Glomerular visceral epithelial cell (primary cell): ENCODE results near the gene RRP15.
A peak's percentile ranks its signal among the peaks of the same experiment; 100 is the strongest.
"Not testable (repeated sequence)": the region's sequence is repeated elsewhere in the genome, so short reads cannot be mapped to it uniquely, and the experiment has no call there.

Source experiments
- DNase-seq: peaks from one replicate; pipeline ENCODE4 v3.0.0-alpha.2; 2016; ENCODE audit errors: extremely low spot score

The RRP15 gene

DNA sequence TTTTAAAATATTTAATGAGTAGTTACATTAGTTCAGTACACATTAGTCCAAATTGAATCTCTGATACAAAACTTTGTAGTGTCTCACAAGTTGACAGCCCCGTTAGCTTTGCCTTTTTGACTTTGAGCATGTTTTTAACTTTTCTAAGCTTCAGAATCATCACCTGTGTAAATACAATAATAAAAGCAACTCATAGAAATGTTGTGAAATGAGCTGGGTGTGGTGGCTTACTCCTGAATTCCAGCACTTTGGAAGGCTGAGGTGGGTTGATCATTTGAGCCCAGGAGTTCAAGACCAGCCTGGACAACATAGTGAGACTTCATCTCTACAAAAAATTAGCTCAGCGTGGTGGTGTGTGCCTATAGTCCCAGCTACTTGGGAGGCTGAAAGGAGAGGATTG lies 11.1 kb downstream of the RRP15 start:
- no peak for DNase-seq

DNA sequence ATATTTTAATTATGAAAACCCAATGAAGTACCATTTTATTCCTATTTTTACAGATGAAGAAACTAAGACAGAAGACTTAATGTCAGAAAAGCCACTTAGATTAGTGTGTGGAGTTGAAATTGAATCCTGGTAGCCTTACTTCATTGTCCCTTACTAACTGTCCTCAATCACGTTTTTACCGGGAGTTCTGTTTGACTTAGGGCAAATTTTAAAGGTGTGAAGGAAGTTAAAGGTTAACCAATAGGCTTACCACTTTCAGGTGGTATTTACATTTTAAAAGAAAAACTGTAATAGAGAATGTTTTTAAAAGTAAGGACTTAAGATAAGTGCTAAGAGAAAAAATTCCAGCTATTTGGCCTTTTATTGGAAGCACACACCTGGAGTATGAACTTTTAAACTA lies 12.4 kb downstream of the RRP15 start:
- DNase-seq: no peak

DNA sequence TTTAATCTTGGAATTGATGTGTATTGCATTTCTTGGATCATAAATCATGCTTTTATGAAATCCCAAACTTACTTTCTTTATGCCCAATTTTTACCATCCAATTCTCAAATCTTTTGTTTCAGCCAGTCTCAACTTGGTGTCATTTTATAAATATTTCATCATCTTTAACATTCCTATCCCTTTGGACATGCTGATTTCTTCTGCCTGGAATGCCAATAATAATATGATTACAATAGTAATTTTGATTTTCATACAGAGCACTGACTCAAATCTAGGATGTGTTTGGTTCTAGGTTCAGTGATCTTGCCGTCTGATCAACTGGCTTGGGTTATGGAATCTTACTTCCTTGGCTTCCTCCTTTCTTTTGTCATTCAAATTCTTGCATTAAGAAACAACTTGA lies 12.8 kb downstream of the RRP15 start:
- no peak for DNase-seq

DNA sequence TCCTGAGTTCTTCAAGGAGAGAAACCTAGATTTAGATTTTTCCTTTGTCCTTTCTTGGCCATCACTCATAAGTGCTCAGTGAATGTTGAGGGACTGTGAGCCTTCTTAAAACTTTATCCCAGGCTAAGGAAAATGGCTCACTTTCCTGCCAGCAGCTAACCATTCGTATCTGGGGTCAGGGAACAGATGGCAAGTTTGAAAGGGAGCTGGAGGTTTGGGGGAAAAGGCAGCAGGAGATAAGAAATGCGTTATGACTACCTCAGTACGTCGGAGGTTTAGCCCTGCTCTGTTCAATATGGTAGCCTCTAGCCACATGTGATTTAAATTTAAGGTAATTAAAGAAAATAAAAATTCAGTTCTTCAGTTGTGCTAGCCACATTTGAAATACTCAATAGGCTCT lies 13.3 kb downstream of the RRP15 start:
- DNase-seq: no peak

DNA sequence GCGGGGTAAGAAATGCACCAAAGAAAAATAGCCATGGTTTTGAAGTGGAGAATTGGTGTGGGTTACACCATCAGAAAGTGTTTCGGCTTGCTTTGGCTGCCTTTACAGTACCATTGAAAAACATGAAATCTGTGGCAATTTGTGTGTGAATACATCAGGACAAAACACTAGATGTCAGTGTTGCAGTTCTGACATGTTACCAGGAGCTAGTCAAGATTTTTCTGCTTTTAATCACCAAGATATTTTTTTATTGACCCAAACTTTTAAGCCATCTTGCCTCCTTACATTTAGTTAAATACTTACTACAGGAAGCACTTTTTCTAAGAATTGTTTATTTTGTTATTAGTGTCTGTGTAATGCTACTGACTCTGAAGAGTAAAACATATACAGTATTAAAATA lies 14.3 kb downstream of the RRP15 start:
- DNase-seq: peak; percentile 37

DNA sequence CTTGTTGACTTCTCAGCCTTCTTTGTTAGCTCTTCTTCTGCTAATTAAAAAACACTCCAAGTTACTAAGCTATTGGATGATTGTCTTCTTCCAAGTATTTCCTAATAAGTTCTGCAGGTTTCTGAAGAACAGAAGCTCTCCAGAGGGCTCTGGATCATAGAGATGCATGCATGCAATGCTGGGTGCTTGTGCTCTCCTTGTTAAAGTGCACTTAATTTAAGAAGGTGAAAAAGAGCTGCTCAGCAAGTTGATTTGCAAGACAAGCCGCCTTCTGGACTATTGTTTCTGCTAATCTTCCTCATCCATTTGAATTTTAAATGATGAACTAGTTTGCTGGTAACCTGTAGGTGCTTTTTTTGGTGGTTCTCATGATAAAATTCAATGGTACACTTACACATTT lies 16.1 kb downstream of the RRP15 start:
- DNase-seq: no peak

DNA sequence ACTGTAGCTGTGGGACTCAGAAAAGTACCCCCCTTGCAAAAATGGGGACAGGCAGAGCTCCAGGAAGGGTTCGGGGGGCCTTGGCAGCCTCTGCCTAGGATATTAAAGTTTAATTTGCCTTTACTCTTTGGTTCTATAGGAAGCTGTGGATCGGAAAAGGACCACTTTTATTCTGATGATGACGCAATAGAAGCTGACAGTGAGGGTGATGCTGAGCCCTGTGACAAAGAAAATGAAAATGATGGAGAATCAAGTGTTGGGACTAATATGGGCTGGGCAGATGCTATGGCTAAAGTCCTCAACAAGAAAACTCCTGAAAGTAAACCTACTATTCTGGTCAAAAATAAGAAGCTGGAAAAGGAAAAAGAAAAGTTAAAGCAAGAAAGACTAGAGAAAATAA lies 17.1 kb downstream of the RRP15 start:
- no peak for DNase-seq

DNA sequence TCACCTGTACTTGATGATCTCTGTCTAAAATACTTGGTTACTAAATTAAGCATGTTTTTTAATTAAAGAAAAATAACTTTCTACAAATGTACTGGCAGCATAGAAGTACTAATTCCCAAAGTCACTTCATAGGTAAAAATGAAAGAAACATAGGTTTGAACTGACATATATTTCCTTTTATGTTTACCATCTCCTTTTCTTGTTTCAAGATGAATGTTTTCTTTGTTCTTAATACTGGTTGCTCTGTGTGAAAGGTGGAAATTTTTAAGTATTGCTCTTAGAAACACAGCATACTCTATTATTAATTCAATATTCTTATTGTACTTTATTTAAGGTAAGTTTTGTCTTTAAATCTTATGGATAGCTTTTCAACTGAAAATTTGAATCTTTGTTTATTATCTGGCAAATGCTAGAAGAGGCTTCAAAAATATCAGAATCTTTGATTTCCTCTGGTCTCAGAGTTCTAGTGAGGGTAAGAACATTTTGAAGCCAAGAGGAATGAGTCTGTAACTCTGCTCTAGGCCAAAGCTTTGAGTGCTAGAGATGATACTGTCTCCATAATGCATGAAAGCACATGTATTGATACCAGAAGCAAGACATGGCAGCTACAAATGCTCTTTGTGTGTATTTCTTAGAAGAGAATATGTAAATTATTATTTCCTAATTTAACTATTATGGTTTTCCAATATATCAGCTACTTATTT lies 18.2 kb downstream of the RRP15 start:
- DNase-seq: no peak

DNA sequence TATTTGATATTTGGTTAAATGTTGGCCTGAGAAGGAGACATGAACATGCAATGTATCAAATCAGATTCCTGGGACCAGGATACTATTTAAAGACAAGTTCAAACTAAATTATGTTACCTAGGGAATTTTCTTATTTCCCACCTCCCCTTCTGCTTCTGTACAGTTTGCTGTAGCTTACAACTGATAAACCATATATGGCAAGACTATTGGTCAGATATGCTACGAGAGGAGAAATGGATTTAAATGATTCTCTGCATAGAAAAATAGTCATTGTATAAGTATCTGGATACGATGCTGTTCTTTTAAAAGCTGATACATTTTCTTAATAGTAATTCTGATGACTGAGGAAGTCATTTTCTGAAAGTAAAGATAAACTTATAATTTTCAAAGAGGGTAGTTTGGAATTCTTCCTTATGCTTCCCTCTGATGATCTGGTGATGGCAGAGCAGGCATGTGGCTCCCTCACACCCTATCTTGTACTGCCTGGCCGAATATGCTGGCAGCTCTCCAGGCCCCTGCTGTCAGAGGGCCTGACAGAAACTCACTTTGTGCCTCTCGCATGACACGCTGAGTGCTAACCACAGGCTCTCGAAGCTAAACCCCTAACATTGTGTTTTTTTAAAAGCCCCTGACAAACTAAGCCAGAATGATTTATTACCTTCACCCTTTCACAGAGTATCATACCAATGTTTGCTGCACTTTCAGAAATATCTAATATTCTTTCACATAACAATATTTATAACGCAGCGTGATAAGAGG lies 19.4 kb downstream of the RRP15 start:
- peak; percentile 74 for DNase-seq

DNA sequence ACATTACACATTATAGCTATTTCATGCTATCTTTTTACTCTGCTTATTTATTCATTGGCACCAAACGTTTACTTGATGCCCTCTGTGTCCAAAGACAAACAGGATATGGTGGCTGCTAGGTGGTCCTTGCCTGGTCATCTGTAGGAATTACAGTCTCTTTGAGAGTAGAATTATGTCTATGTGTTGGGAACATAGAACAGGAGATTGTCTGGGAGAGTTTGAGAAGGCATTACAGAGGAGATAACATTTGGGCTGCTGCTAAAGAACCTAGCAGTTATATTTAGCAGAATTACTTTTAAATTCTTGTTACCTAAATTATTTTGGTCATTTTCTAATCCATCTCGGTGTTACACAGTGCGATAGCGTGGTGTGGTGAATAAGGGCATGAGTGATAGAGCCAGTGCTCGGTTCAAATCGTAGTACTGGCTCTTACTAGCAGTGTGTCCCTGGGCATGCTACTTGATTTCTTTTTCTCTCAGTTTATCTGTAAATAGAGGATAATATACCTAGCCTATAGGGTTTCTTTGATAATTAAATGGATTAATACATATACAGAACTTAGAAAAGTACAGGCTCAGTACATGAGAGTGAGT lies 20.5 kb downstream of the RRP15 start:
- DNase-seq: no peak

DNA sequence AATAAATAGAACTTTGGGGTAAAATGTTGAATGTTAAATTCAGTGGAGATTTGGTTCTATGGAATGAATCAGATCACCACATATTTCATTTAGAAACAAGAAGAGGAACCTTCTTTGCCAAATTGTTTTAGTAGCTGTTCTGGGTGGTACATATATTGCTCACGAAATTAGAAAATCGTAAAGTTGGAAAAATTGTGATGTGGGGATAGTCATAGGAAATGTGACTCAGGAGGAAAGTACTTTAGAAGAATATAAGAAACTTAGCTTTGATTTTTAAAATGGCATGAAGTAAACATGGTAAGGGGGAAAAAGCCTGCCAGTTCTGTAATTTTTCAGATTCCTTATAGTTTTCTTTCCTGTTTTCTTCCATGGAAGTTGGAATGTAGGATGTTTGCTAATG lies 27.4 kb downstream of the RRP15 start:
- DNase-seq: no peak

DNA sequence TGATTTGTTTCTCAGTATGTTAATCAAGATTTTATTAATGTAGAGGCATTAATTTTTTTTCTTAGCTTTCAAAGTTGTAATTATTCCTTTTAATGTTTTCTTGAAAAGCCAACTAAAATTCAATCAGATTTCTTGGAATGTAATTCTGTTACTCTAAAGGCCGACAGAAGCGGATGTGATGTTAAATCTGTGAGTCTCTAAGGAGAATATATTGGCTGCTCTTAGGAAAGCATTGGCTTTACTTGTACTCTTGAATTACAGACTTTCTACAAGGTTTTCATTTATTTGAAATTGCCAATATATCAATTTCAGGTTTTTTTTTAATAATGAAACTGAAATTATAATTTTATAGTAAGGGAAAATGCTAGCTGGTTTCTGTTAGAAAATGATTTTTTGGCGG lies 29.2 kb downstream of the RRP15 start:
- no peak for DNase-seq

DNA sequence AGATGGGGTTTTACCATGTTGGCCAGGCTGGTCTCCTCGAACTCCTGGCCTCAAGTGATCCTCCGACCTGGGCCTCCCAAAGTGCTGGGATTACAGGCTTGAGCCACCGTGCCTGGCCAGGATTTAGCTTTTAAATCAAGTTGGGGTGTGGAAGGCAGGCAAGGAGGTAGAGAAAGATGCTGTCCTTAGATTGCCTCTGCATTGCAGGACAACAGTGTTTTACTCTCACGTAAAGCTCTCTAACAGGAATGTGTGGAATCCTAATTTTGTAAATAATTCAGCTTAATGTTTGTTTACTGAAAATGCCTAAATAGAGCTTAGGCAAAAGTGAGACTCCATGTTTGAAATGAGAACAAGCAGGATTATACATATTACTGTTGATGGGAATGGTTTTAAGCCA lies 30.5 kb downstream of the RRP15 start:
- DNase-seq: no peak

DNA sequence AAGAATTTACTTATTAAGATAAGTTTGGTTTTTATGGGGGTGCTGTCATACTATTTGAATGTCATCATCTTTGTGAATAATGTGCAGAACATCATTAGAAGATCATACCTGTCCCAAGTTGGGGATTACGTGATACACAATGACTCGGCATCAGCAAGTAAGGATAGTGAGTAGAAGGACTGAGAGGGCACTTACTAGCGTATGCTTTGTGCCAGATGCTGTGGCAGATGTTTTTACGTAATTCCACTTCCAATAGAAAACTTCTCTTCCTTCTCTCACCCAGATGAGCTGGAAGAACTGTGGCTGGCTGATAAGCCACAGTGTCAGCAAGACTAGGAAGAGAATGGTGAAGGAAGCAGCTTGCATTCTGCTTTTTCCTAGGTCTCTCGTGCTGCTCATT lies 32.0 kb downstream of the RRP15 start:
- DNase-seq: no peak

DNA sequence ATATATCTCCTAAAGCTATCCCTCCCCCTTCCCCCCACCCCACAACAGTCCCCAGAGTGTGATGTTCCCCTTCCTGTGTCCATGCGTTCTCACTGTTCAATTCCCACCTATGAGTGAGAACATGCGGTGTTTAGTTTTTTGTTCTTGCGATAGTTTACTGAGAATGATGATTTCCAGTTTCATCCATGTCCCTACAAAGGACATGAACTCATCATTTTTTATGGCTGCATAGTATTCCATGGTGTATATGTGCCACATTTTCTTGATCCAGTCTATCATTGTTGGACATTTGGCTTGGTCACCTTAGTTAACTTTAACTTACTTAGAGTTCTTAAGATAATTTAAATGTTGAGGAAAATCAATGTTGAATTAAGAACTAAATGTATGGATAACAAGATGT lies 35.1 kb downstream of the RRP15 start:
- not testable (repeated sequence) for DNase-seq

DNA sequence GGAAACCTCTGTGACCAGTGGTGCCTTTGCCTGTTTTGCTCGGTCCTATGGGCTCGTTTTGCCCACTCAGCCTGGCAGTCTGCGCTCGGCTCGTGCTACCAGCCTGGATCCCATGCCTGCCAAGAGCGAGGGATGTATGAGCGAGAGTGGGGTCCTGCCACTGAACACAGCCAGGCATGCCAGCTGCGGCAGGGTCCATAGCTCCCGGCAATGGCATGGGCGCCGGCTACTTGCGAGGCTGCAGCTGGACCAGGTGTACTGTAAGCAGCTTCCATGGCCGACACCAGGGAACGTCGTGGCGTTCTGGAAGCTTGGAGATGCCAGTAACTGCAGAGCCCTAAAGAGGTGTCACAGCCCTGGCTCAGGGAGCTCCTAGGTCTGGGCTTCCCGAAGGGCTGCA lies 37.7 kb downstream of the RRP15 start:
- no peak for DNase-seq

DNA sequence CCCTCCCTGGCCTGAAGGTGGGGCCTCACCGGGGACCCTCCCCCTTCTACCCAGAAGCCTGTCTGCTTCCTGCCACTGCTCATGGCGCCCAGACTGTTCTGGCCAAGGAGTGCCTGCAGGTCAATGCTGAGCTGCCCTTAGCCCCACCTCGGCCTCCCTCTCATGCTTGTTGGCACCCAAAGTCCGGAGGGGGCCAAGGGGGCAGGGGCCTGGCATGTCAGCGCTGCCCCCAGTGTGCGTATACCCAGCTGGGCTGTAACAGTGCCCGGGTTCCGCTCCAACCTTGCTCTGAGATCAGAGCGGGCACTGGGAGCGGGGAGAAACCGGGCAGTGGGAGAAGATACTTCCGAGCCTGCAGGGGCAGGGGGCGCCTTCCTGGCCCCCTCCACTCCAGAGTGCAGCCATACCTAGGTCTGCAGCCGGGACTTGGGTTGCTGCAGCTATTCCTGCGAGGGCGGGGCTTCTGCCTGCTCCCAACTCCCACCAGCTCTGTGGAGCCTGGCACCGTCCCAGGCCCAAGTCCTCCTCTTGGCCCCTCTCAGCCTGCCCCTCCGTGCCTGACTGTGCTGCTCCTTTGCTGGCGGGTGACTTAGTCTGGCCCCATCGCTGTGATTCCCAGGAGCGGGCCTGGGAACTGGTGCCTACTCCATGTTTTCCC lies 38.6 kb downstream of the RRP15 start:
- no peak for DNase-seq

DNA sequence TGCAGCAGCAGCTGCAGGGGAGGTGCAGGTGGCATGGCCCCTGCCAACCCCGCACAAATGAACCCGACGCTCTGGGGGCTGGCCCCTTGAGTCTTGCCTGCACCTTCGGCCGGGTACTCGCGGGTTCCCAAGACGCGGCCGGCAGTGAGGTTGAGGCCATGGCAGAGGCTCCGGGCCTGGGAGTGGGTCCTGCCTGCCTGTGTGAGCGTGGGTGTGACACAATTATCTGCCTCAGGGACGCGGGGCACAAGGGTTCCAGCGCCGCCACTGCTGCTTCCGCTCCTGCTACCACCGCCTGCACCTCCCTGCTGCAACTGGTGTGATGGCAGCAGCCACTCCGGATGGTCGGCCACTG lies 39.1 kb downstream of the RRP15 start:
- DNase-seq: no peak

DNA sequence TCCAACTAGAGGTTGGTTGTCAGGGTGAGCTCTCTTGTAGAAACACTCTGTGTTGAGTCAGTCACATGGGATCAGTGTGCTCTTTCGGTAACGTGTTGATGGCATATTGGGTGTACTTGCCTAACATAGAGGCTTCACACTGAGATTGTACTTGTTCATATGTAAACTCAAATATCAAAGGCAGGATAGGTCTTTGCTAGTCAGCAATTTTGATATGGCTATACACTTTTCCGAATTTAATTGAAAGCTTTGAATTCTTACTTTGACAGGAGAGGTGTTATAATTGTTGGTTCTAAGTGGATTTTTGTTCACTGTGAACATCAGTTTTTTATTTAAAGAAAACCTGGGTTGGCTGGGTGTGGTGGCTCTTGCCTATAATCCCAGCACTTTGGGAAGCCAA lies 43.7 kb downstream of the RRP15 start:
- no peak for DNase-seq

DNA sequence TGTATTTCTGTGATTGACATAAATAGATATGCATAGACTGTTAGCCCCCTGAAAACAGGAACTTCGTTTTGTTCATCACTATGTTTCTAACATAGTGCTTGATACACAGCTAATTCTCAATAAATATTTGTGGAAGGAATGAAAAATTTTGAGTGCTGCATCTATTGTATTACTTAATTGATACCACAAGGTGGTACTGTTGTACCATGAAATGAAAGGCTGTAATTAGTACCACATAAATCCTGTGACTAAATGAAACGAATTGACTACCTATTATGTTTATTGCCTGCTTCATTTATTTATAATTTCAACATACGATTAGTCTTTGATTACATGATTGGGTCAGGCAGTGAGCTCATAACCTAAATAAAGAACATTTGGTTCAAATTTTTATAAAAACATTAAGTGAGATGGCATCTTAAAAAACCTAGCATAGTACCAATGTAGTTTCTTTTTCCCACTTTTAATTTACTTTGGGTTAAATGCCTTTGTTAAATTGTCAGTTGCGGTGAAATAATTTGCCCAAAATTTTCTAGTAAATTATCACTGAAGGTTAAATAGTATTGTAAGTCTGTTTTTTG lies 45.0 kb downstream of the RRP15 start:
- DNase-seq: peak; percentile 51

DNA sequence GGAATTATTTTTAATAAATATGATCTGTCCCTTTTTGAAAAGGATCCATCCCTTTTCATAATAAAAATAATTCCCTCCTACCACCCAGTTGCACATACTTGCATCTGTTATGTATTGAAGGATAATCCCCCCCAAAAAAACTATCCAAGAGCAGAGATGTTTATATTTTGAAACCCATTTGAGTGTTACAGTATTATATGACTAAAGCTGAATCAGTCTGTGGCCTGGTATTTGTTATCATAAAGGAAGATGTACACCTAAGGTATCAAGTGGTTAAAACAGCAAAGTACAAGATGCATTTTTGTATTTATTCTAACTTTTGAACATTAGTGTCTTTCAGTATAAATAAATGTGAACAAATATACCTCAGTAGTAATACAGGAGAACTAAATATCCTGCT lies 47.3 kb downstream of the RRP15 start:
- DNase-seq: no peak

DNA sequence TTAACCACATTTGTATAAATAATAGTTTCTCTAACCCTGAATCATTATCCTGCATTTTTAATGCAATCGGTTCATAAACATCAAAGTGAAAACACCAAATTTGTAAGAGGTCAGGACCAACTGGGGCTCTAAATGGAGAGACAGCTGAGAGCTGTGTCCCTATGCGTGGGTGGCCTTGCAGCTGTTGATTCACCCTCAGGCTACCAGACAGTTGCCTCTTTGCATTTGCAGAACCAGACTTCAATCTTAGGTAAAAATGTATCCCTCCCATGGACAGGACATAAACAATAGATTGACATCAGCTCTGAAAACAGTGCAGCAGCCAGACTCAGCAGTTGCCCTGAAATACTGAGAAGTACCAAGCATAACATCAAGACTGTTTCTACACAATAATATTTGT lies 51.2 kb downstream of the RRP15 start:
- no peak for DNase-seq
